Cardiac muscle cell (in vitro differentiated cells and primary cell): ENCODE data around the gene ASPSCR1. TPM values are rescaled to one million over a fixed set of nuclear protein-coding genes. Genes with fewer than 3 reads are reported as not detected.

Experiments
- DNase-seq, 2 donors: peaks; one replicate each; pipeline versions ENCODE4 v3.0.0 to v3.0.0-alpha.2; 2010 to 2017; ENCODE audit warnings: low read depth in 1 of 2, low spot score in 1 of 2
- H3K27ac ChIP-seq: fragments of 200-600 bp; sonication (generic); 2 replicates; pipeline ENCODE4 v1.5.1; 2016
- H3K27me3 ChIP-seq: fragments of 200-600 bp; sonication (generic); 2 replicates; pipeline ENCODE4 v1.6.0; 2016; ENCODE audit warnings: control low read depth
- H3K36me3 ChIP-seq: fragments of 200-600 bp; sonication (generic); 2 replicates; pipeline ENCODE4 v1.5.1; 2016; ENCODE audit warnings: control low read depth
- H3K4me1 ChIP-seq: fragments of 200-600 bp; sonication (generic); 2 replicates; pipeline ENCODE4 v1.8.1; 2017; ENCODE audit warnings: low read depth, mild to moderate bottlenecking, mixed run types
- H3K4me3 ChIP-seq: fragments of 200-600 bp; sonication (generic); 2 replicates; pipeline ENCODE4 v1.5.1; 2016; ENCODE audit warnings: mild to moderate bottlenecking
- H3K9me3 ChIP-seq: fragments of 200-600 bp; sonication (generic); 2 replicates; pipeline ENCODE4 v1.5.1; 2017; ENCODE audit warnings: low read depth, mild to moderate bottlenecking, control low read depth
- CTCF ChIP-seq: IDR thresholded peaks from 2 replicates; pipeline ENCODE4 v1.5.1; 2012; ENCODE audit warnings: low read depth, mild to moderate bottlenecking, low read length
- polyA plus RNA-seq: library from polyadenylated mRNA; unstranded; fragments of >200 nt; fragmentation: Nextera tagmentation; extraction: Ambion mirVana; gene quantifications from 2 replicates; pipeline ENCODE4 v1.2.1, GENCODE V29; 2016
- total RNA-seq: library from RNA; depleted of rRNA; stranded (reverse); fragments of >200 nt; gene quantifications from 2 replicates; pipeline ENCODE4 v1.2.3, GENCODE V29; 2016

The ASPSCR1 gene
- total and polyA plus RNA-seq, 2 experiments from 2014 or later, result 48.5 to 74.0 TPM

DNA sequence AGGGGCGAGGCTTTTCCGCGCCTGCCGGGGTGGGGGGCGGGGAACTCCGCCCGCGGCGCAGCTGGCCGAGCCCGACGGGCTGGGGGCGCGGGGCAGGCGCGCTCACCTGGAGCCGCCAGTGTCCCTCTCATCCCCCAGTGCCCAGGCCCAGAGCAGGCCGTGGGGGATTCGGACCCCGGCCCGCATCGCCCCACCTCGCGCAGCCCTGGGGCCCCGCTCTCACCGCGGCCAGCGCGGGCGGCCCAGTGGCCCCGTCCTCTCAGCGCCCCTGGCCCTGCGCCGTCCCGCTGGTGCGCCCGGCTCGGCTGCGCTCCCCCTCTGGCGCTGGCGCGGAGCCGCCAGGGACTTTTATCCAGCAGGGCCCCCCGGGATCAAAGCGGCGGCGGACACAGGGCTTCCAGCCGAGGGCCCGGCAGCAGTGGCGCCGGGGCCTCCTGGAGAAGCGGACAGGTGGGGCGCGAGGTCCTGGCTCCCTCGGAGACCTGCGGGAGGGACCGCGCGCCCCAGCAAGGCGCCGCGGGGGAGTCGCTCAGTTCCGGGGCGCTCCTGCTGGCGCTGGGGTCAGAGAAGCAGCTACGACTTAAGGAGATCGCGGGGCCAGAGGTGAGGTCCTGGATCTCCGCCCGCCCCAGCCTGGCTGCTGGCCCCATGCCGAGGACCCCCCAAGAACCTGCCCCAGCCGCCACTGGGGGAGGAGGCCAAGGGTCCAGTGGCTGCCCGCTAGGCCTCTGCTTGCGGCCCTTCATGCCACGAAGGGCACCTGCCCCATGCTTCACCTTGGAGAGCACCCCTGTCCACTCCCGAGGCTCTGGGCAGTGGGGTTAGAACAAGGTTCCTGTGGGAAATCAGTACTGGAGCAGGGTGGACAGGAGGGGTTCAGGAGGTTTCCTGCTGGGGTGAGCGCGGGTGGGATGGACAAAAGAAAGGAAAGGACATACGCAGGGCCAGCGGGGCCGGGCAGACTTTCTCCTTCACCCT, 15.6 kb upstream of the ASPSCR1 start:
- no peaks in the 10 kb centered on the region for H3K36me3 ChIP-seq
- peaks cover 1% of the 10 kb centered on the region for H3K4me1 ChIP-seq
- peaks cover 63% of the 10 kb centered on the region for H3K27me3 ChIP-seq
- no peak for TF ChIP-seq CTCF
- no peak overlapping the region for H3K4me3 ChIP-seq
- H3K27ac ChIP-seq, result no peak overlapping the region
- DNase-seq, result no peak
- no peaks in the 10 kb centered on the region for H3K9me3 ChIP-seq

- peaks cover 11% of the 10 kb centered on the region for H3K4me1 ChIP-seq
- H3K27ac ChIP-seq, result no peak overlapping the region
- DNase-seq, result no peak
Measured at GRCh38 chr17:81962499-81963441, 14.7 kb upstream of the ASPSCR1 start.

GRCh38 chr17:81964081-81964849, 13.2 kb upstream of the ASPSCR1 start:
- Histone ChIP-seq H3K4me1 (peaks cover 17% of the 10 kb centered on the region), H3K4me3 (no peak overlapping the region), H3K27me3 (peaks cover 51% of the 10 kb centered on the region), H3K9me3 (no peaks in the 10 kb centered on the region), H3K27ac (no peak overlapping the region), H3K36me3 (no peaks in the 10 kb centered on the region)
- no peak for TF ChIP-seq CTCF
- DNase-seq, result no peak

More at GRCh38 chr17:81962499-81963441, 14.7 kb upstream of the ASPSCR1 start:
- Histone ChIP-seq H3K27me3 (peaks cover 63% of the 10 kb centered on the region), H3K36me3 (no peaks in the 10 kb centered on the region), H3K9me3 (no peaks in the 10 kb centered on the region), H3K4me3 (no peak overlapping the region)
- TF ChIP-seq CTCF, result no peak

GRCh38 chr17:81966343-81967243, 10.8 kb upstream of the ASPSCR1 start:
- H3K27me3 ChIP-seq, result peaks cover 27% of the 10 kb centered on the region
- DNase-seq, result peak; percentile 41 to 79
- no peak overlapping the region for H3K4me3 ChIP-seq
- no peaks in the 10 kb centered on the region for H3K9me3 ChIP-seq
- H3K4me1 ChIP-seq, result peaks cover 17% of the 10 kb centered on the region
- no peak overlapping the region for H3K27ac ChIP-seq
- H3K36me3 ChIP-seq, result no peaks in the 10 kb centered on the region
- TF ChIP-seq CTCF, result no peak
